Adrenal gland (tissue), 12 donors: Measurements from ENCODE around the gene ORMDL3. TPM values are rescaled to one million over a fixed set of nuclear protein-coding genes. Genes with fewer than 3 reads are reported as not detected.
A peak's percentile ranks its signal among the peaks of the same experiment; 100 is the strongest.

ENCODE experiments used
- DNase-seq, 7 donors: peaks; one replicate each; pipeline ENCODE4 v3.0.0-alpha.2; 2019 to 2020
- H3K27ac ChIP-seq, 5 donors: fragments of 200-600 bp; sonication (generic) in 4 of 5; 1 replicate in 3 of 5; 2 replicates in 2 of 5; pipeline versions ENCODE4 v1.5.1 to v1.8.0; 2016 to 2020; ENCODE audit warnings: mild to moderate bottlenecking in 1 of 5
- H3K27me3 ChIP-seq: fragments of 200-600 bp; 2 replicates; pipeline ENCODE4 v1.8.0; 2021
- H3K36me3 ChIP-seq, 2 donors: fragments of 200-600 bp; replicated peaks in 1 of 2; 1 replicate in 1 of 2; 2 replicates in 1 of 2; pipeline versions ENCODE4 v1.5.1 to v1.8.0; 2018 to 2022
- H3K4me1 ChIP-seq, 2 donors: fragments of 200-600 bp; replicated peaks in 1 of 2; 1 replicate in 1 of 2; 2 replicates in 1 of 2; pipeline versions ENCODE4 v1.5.1 to v1.8.0; 2018 to 2021
- H3K4me3 ChIP-seq, 4 donors: fragments of 200-600 bp; sonication (generic) in 3 of 4; one replicate each; pipeline ENCODE4 v1.5.1; 2016 to 2018
- H3K9me3 ChIP-seq, 3 donors: fragments of 200-600 bp; sonication (generic) in 1 of 3; replicated peaks in 1 of 3; 1 replicate in 2 of 3; 2 replicates in 1 of 3; pipeline versions ENCODE4 v1.5.1 to v1.8.0; 2016 to 2021
- CTCF ChIP-seq, 6 experiments: fragments of 450-650 bp in 4 of 6; fragments of 200-600 bp in 2 of 6; sonication (generic) in 1 of 6; IDR thresholded peaks; 1 replicate in 5 of 6; 2 replicates in 1 of 6; pipeline versions ENCODE4 v1.5.1 to v1.8.0; 2016 to 2021; ENCODE audit warnings: antibody characterized with exemption in 6 of 6, mild to moderate bottlenecking in 2 of 6, moderate library complexity in 1 of 6
- POLR2A ChIP-seq, 2 donors: fragments of 450-650 bp; IDR thresholded peaks; one replicate each; pipeline ENCODE4 v1.6.1; 2017; ENCODE audit warnings: antibody characterized with exemption in 2 of 2, mild to moderate bottlenecking in 2 of 2, moderate library complexity in 1 of 2
- WGBS, 4 donors: extraction: QIAGEN DNeasy Blood & Tissue Kit in 2 of 4; methylation state at CpG; one replicate each; pipeline versions ENCODE4 v1.1.5 to v1.1.7; 2013 to 2017; 5-methylcytosine and 5-hydroxymethylcytosine counted together
- intact Hi-C, 2 donors: fragments of 100-400 bp; cut with DNase I; formaldehyde crosslinking; loops; one replicate each; pipeline versions ENCODE4 v1.14.1 to v1.15.0; 2022 to 2023
- polyA plus RNA-seq, 3 donors: library from polyadenylated mRNA; stranded (reverse); fragments of 200-250 nt in 2 of 3; fragments of 350-450 nt in 1 of 3; fragmentation: Illumina TruSeq in 1 of 3; extraction: RNeasy Lipid Tissue Mini Kit (QIAGEN cat#74804) in 1 of 3; gene quantifications; one replicate each; pipeline ENCODE4 v1.2.3, GENCODE V29; 2013 to 2014
- total RNA-seq, 9 donors: library from RNA; depleted of rRNA in 4 of 9; stranded (reverse); fragments of >200 nt in 4 of 9; fragments of 120-200 nt in 1 of 9; fragmentation: NEBNext Ultra II Directional in 1 of 9; extraction: Animal tissue kit (Norgen Biotek cat#: 25700) in 1 of 9; gene quantifications; one replicate each; pipeline versions ENCODE4 v1.1.0 to v1.2.4, GENCODE V29; 2013 to 2023
- donor health status: healthy with polysubstance abuse.
- donor health status: Bipolar disorder and iron deficiency.
- donor health status: DM: yes; HTN: yes; CAD: no.
- donor health status: DM: no; HTN: no; CAD: no.
- donor health status: DM: no; HTN: no; CAD: no.
- donor health status: DM: yes; HTN: yes; CAD: no.

Gene ORMDL3
- total and polyA plus RNA-seq, 12 donors, result 29.1 to 102 (median 51.9) TPM

DNA sequence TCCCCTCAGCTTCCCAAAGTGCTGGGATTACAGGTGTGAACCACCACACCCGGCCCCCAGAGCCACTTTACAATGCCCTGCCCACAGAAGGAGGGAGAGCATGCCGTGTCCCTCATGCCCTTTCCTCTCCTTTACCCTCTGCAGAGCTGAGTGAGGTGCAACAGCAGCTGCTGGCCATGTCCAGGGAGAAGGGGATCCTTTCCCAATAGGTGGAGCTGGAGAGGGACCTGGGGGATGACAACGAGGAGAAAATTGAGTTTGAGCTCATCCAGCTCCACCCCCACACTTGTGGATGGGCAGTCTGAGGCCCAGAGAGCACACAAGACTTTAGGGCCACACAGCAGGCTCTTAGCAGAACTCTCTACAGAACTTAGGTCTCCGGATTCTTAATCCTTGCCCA, 27.5 kb upstream of the ORMDL3 start:
- 60 to 85% (median 63%) methylated on average over 2 to 4 of the region's 4 CpGs for WGBS, 4 donors

DNA sequence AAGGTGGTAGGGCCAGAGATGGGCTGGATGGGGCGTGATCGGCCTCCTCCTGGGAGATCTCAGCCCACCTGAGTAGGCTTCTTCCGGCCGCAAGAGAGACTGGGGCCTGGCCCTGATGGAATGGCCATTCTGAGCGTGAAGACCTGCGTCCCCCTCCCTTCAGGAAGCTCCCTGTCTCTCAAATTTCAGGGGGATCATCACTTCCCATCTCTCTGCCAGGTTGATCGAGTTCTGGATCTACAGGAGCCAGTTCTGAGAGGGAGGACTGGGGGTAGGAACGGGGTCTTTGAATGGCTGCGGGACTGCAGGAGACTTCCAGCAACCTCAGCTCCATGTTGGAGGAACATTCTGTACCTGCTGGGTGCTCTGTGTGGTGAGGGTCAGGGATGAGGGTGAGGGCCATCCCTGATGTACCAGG, 26.1 kb upstream of the ORMDL3 start:
- Histone ChIP-seq H3K36me3 (no peaks in the 10 kb centered on the region), H3K9me3 (no peaks in the 10 kb centered on the region), H3K27ac (peak overlapping the region in 1 of 5 donors; percentile 72), H3K4me3 (peak overlapping the region in 1 of 4 donors; percentile 52), H3K4me1 (no peaks in the 10 kb centered on the region), H3K27me3 (no peaks in the 10 kb centered on the region)
- WGBS, 4 donors, result 18 to 82% (median 38%) methylated on average over 3 to 9 of the region's 9 CpGs
- no peak for DNase-seq
- TF ChIP-seq POLR2A (IDR thresholded peaks at IDR 0.05) (no peak), CTCF (IDR thresholded peaks at IDR 0.05) (no peak)
- intact Hi-C loops, result no loop called here

More for the DNA sequence above, 27.5 kb upstream of the ORMDL3 start:
- H3K4me3 ChIP-seq, result no peak overlapping the region
- H3K27ac ChIP-seq, result no peak overlapping the region
- no peak for DNase-seq
- no peaks in the 10 kb centered on the region for H3K27me3 ChIP-seq
- TF ChIP-seq POLR2A (IDR thresholded peaks at IDR 0.05) (no peak), CTCF (IDR thresholded peaks at IDR 0.05) (no peak)
- intact Hi-C loops, result no loop called here
- no peaks in the 10 kb centered on the region for H3K9me3 ChIP-seq
- no peaks in the 10 kb centered on the region for H3K4me1 ChIP-seq
- H3K36me3 ChIP-seq, result no peaks in the 10 kb centered on the region

- WGBS, 4 donors, result 0 to 1% (median 1%) methylated on average over 3 to 52 of the region's 55 CpGs; no CpG with 5 or more reads in 1 of the 4 donors
These were observed 25.5 kb upstream of the ORMDL3 start for GRCh38 chr17:39952680-39953470.

More at GRCh38 chr17:39952680-39953470, 25.5 kb upstream of the ORMDL3 start:
- Histone ChIP-seq H3K4me1 (no peaks in the 10 kb centered on the region), H3K27me3 (no peaks in the 10 kb centered on the region), H3K9me3 (no peaks in the 10 kb centered on the region), H3K4me3 (peak overlapping the region in 1 of 4 donors; percentile 55), H3K27ac (peak overlapping the region in 1 of 5 donors; percentile 72), H3K36me3 (no peaks in the 10 kb centered on the region)
- intact Hi-C loops, result no loop called here
- TF ChIP-seq CTCF (IDR thresholded peaks at IDR 0.05), result no peak
- no peak for TF ChIP-seq POLR2A (IDR thresholded peaks at IDR 0.05)
- peak; percentile 98 to 99 (median 98) for DNase-seq
